HG02870 (cell line): Measurements from ENCODE around the gene G6PC2.

Source experiments
- ATAC-seq: cut with Tn5 transposase; IDR thresholded peaks from one replicate; pipeline ENCODE4 v1.9.1; 2021; ENCODE audit warnings: mild to moderate bottlenecking, moderate library complexity; ENCODE audit not compliant: unreplicated experiment

The G6PC2 gene

GRCh38 chr2:168945508-168945907 is 44.4 kb downstream of the G6PC2 start:
- no peak for ATAC-seq

- peak; percentile 61 for ATAC-seq
Measured at GRCh38 chr2:168948621-168949212, 47.6 kb downstream of the G6PC2 start.

- no peak for ATAC-seq
Measured at GRCh38 chr2:168949324-168949723, 48.2 kb downstream of the G6PC2 start.

- no peak for ATAC-seq
Measured at GRCh38 chr2:168951871-168952270, 50.8 kb downstream of the G6PC2 start.

GRCh38 chr2:168952424-168952823 is 51.3 kb downstream of the G6PC2 start:
- ATAC-seq, result no peak

GRCh38 chr2:168954256-168954655 is 53.2 kb downstream of the G6PC2 start:
- no peak for ATAC-seq

- no peak for ATAC-seq
Measured at GRCh38 chr2:168955321-168955720, 54.2 kb downstream of the G6PC2 start.

- no peak for ATAC-seq
Measured at GRCh38 chr2:168956392-168956791, 55.3 kb downstream of the G6PC2 start.
